ENCODE results near the gene PDE4DIP. TPM values are rescaled to one million over a fixed set of nuclear protein-coding genes. Genes with fewer than 3 reads are reported as not detected.
"Not testable (repeated sequence)": the region's sequence is repeated elsewhere in the genome, so short reads cannot be mapped to it uniquely, and the experiment has no call there.

The PDE4DIP gene
- total RNA-seq, 1 experiment from 2014 or later, result 6.7 TPM

- not testable (repeated sequence) for DNase-seq (ENCODE audit: low read depth)
Measured at GRCh38 chr1:148921047-148921446, 76.8 kb downstream of the PDE4DIP start.

GRCh38 chr1:148923798-148924197 lies 79.6 kb downstream of the PDE4DIP start:
- not testable (repeated sequence) for DNase-seq (ENCODE audit: low read depth)

GRCh38 chr1:148927645-148928044 lies 83.4 kb downstream of the PDE4DIP start:
- not testable (repeated sequence) for DNase-seq (ENCODE audit: low read depth)

- DNase-seq (ENCODE audit: low read depth), result not testable (repeated sequence)
Measured at GRCh38 chr1:148929253-148929652, 85.0 kb downstream of the PDE4DIP start.

- not testable (repeated sequence) for DNase-seq (ENCODE audit: low read depth)
Measured at GRCh38 chr1:148935381-148936002, 91.3 kb downstream of the PDE4DIP start.

- not testable (repeated sequence) for DNase-seq (ENCODE audit: low read depth)
Measured at GRCh38 chr1:148942906-148943305, 98.7 kb downstream of the PDE4DIP start.

- not testable (repeated sequence) for DNase-seq (ENCODE audit: low read depth)
Measured at GRCh38 chr1:148945130-148945529, 100.9 kb downstream of the PDE4DIP start.

GRCh38 chr1:148948768-148949167 lies 104.5 kb downstream of the PDE4DIP start:
- not testable (repeated sequence) for DNase-seq (ENCODE audit: low read depth)

GRCh38 chr1:148951336-148952227 lies 107.4 kb downstream of the PDE4DIP start:
- DNase-seq (ENCODE audit: low read depth), result peak; percentile 75

- DNase-seq (ENCODE audit: low read depth), result not testable (repeated sequence)
Measured at GRCh38 chr1:148952253-148952937, 108.2 kb downstream of the PDE4DIP start.

GRCh38 chr1:148952938-148953616 lies 108.8 kb downstream of the PDE4DIP start:
- peak; percentile 22 for DNase-seq (ENCODE audit: low read depth)

- DNase-seq (ENCODE audit: low read depth), result not testable (repeated sequence)
Measured at GRCh38 chr1:148953730-148954129, 109.5 kb downstream of the PDE4DIP start.

GRCh38 chr1:148958343-148958742 lies 114.1 kb downstream of the PDE4DIP start:
- DNase-seq (ENCODE audit: low read depth), result not testable (repeated sequence)

GRCh38 chr1:148960212-148961000 lies 116.2 kb downstream of the PDE4DIP start:
- DNase-seq (ENCODE audit: low read depth), result not testable (repeated sequence)

GRCh38 chr1:148962127-148962857 lies 118.1 kb downstream of the PDE4DIP start:
- not testable (repeated sequence) for DNase-seq (ENCODE audit: low read depth)

GRCh38 chr1:148966084-148966483 lies 121.9 kb downstream of the PDE4DIP start:
- not testable (repeated sequence) for DNase-seq (ENCODE audit: low read depth)

- not testable (repeated sequence) for DNase-seq (ENCODE audit: low read depth)
Measured at GRCh38 chr1:148967580-148967979, 123.4 kb downstream of the PDE4DIP start.

GRCh38 chr1:148968682-148969081 lies 124.5 kb downstream of the PDE4DIP start:
- DNase-seq (ENCODE audit: low read depth), result not testable (repeated sequence)

- DNase-seq (ENCODE audit: low read depth), result not testable (repeated sequence)
Measured at GRCh38 chr1:148969126-148969525, 124.9 kb downstream of the PDE4DIP start.

- peak; percentile 20 for DNase-seq (ENCODE audit: low read depth)
Measured at GRCh38 chr1:148975453-148975852, 131.2 kb downstream of the PDE4DIP start.

All from Daoy (cell line).